ENCODE data around the gene CPLX1. TPM values are rescaled to one million over a fixed set of nuclear protein-coding genes. Genes with fewer than 3 reads are reported as not detected.

CPLX1 gene
- total RNA-seq, 1 experiment from 2014 or later = 2.7 TPM

GRCh38 chr4:871484-871883, 45.6 kb upstream of the CPLX1 start:
- BruUV-seq (replicated peaks) = no TSS peak
- Mint-ChIP-seq H3K9me3 (ENCODE audit: unreplicated experiment) (no peaks in the 10 kb centered on the region), H3K27ac (ENCODE audit: low read depth, unreplicated experiment) (no peak overlapping the region), H3K4me1 (ENCODE audit: insufficient read depth, unreplicated experiment) (no peaks in the 10 kb centered on the region), H3K4me3 (ENCODE audit: unreplicated experiment) (no peak overlapping the region), H3K36me3 (ENCODE audit: insufficient read depth, unreplicated experiment) (peaks cover 35% of the 10 kb centered on the region), H3K27me3 (ENCODE audit: insufficient read depth, unreplicated experiment) (no peaks in the 10 kb centered on the region)
- POLR2A ChIA-PET = interaction anchor here (0.6 to 0.7 kb wide), 2 partner anchors 41 to 93 kb away, joined by 3 read pairs; no protein-coding TSS in a partner anchor
- TF ChIP-seq CTCF (IDR thresholded peaks at IDR 0.05; ENCODE audit: unreplicated experiment) = no peak
- no peak for DNase-seq (ENCODE audit: unreplicated experiment)
- CTCF ChIA-PET = interaction anchor here (0.7 kb wide), 1 partner anchor 84 kb away, joined by 3 read pairs; no protein-coding TSS in a partner anchor
- intact Hi-C loops (cut with micrococcal nuclease) = no loop called here

- CTCF ChIA-PET = no interaction called here
Measured at GRCh38 chr4:870951-871350, 45.0 kb upstream of the CPLX1 start.

GRCh38 chr4:869776-870175, 43.8 kb upstream of the CPLX1 start:
- Mint-ChIP-seq H3K27me3 (ENCODE audit: insufficient read depth, unreplicated experiment) (no peaks in the 10 kb centered on the region), H3K36me3 (ENCODE audit: insufficient read depth, unreplicated experiment) (peaks cover 35% of the 10 kb centered on the region), H3K9me3 (ENCODE audit: unreplicated experiment) (no peaks in the 10 kb centered on the region), H3K4me1 (ENCODE audit: insufficient read depth, unreplicated experiment) (no peaks in the 10 kb centered on the region), H3K4me3 (ENCODE audit: unreplicated experiment) (no peak overlapping the region), H3K27ac (ENCODE audit: low read depth, unreplicated experiment) (no peak overlapping the region)
- CTCF ChIA-PET = no interaction called here
- no peak for DNase-seq (ENCODE audit: unreplicated experiment)
- TF ChIP-seq CTCF (IDR thresholded peaks at IDR 0.05; ENCODE audit: unreplicated experiment) = no peak
- no TSS peak for BruUV-seq (replicated peaks)
- intact Hi-C loops (cut with micrococcal nuclease) = no loop called here
- POLR2A ChIA-PET = no interaction called here

More at GRCh38 chr4:870951-871350, 45.0 kb upstream of the CPLX1 start:
- no peak for TF ChIP-seq CTCF (IDR thresholded peaks at IDR 0.05; ENCODE audit: unreplicated experiment)
- Mint-ChIP-seq H3K4me1 (ENCODE audit: insufficient read depth, unreplicated experiment) (no peaks in the 10 kb centered on the region), H3K27ac (ENCODE audit: low read depth, unreplicated experiment) (no peak overlapping the region), H3K9me3 (ENCODE audit: unreplicated experiment) (no peaks in the 10 kb centered on the region), H3K27me3 (ENCODE audit: insufficient read depth, unreplicated experiment) (no peaks in the 10 kb centered on the region), H3K4me3 (ENCODE audit: unreplicated experiment) (no peak overlapping the region), H3K36me3 (ENCODE audit: insufficient read depth, unreplicated experiment) (peaks cover 40% of the 10 kb centered on the region)
- POLR2A ChIA-PET = interaction anchor here (0.7 kb wide), 2 partner anchors 41 to 183 kb away, joined by 3 read pairs; no protein-coding TSS in a partner anchor
- intact Hi-C loops (cut with micrococcal nuclease) = no loop called here
- BruUV-seq (replicated peaks) = no TSS peak
- DNase-seq (ENCODE audit: unreplicated experiment) = no peak

GRCh38 chr4:868421-868820, 42.5 kb upstream of the CPLX1 start:
- DNase-seq (ENCODE audit: unreplicated experiment) = no peak
- H3K4me3 Mint-ChIP-seq (ENCODE audit: unreplicated experiment) = no peak overlapping the region
- no peak for TF ChIP-seq CTCF (IDR thresholded peaks at IDR 0.05; ENCODE audit: unreplicated experiment)
- no peaks in the 10 kb centered on the region for H3K27me3 Mint-ChIP-seq (ENCODE audit: insufficient read depth, unreplicated experiment)
- POLR2A ChIA-PET = no interaction called here
- no peaks in the 10 kb centered on the region for H3K4me1 Mint-ChIP-seq (ENCODE audit: insufficient read depth, unreplicated experiment)
- BruUV-seq (replicated peaks) = no TSS peak
- H3K36me3 Mint-ChIP-seq (ENCODE audit: insufficient read depth, unreplicated experiment) = peaks cover 32% of the 10 kb centered on the region
- CTCF ChIA-PET = no interaction called here
- H3K9me3 Mint-ChIP-seq (ENCODE audit: unreplicated experiment) = no peaks in the 10 kb centered on the region
- intact Hi-C loops (cut with micrococcal nuclease) = no loop called here
- H3K27ac Mint-ChIP-seq (ENCODE audit: low read depth, unreplicated experiment) = no peak overlapping the region

Measured in MCF 10A (cell line).